Measurements from ENCODE around the gene TFB1M. TPM values are rescaled to one million over a fixed set of nuclear protein-coding genes. Genes with fewer than 3 reads are reported as not detected.
"Not testable (repeated sequence)": the region's sequence is repeated elsewhere in the genome, so short reads cannot be mapped to it uniquely, and the experiment has no call there.

TFB1M gene
- total RNA-seq, 1 donor from 2014 or later = 25.4 TPM

DNA sequence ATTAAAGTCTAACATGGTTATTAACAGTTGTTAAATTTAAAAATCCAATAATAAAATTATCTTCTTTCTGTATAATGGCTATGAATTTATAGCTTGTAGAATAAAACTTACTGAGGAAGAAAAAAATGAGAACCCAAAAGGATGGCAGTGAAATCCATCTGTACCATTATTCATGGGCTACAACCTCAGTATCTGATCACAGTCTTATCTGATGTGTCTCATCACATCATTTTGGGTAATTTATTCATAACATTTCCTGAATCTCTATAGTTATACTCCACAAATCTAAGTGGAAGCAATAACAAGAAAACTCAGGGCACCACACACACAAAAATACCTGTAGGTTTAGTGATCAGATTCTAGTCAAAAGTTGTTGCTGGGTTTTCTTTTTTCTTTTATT lies 43.1 kb downstream of the TFB1M start:
- TF ChIP-seq, protein P1, sequence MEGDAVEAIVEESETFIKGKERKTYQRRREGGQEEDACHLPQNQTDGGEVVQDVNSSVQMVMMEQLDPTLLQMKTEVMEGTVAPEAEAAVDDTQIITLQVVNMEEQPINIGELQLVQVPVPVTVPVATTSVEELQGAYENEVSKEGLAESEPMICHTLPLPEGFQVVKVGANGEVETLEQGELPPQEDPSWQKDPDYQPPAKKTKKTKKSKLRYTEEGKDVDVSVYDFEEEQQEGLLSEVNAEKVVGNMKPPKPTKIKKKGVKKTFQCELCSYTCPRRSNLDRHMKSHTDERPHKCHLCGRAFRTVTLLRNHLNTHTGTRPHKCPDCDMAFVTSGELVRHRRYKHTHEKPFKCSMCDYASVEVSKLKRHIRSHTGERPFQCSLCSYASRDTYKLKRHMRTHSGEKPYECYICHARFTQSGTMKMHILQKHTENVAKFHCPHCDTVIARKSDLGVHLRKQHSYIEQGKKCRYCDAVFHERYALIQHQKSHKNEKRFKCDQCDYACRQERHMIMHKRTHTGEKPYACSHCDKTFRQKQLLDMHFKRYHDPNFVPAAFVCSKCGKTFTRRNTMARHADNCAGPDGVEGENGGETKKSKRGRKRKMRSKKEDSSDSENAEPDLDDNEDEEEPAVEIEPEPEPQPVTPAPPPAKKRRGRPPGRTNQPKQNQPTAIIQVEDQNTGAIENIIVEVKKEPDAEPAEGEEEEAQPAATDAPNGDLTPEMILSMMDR (conservative IDR thresholded peaks at IDR 0.05) = no peak
- Mint-ChIP-seq H3K4me1 (ENCODE audit: unreplicated experiment) (peaks cover 15% of the 10 kb centered on the region), H3K36me3 (peaks cover 21% of the 10 kb centered on the region), H3K4me3 (no peak overlapping the region), H3K27ac (no peak overlapping the region), H3K27me3 (no peaks in the 10 kb centered on the region), H3K9me3 (no peaks in the 10 kb centered on the region)
- DNase-seq (ENCODE audit: extremely low spot score, unreplicated experiment) = no peak

DNA sequence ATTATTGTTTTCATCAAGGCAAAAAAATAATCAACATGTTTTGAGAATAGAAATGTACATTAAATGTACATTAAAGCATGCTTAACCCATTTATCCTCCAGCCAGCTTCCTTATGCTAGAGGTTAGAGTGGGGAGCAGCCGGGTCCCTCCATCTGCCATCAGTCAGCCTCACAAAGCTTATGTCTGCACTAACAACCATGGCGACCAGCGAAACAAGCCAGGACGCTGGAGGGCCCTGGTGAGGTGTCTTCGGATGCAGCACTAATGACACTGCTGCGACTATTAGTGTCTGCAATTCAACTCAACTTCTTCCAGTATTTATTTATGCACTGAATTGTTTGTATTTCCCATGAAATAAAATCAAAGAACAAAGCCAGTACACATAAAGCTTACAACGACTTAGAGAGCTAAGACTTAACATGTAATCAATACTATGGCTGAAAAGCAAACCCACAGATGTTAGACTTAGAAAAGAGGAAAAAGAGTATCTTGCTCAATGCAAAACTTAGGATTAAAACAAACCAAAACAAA lies 43.7 kb downstream of the TFB1M start:
- Mint-ChIP-seq H3K4me1 (ENCODE audit: unreplicated experiment) (peaks cover 15% of the 10 kb centered on the region), H3K27me3 (no peaks in the 10 kb centered on the region), H3K27ac (no peak overlapping the region), H3K4me3 (no peak overlapping the region), H3K9me3 (no peaks in the 10 kb centered on the region), H3K36me3 (peaks cover 25% of the 10 kb centered on the region)
- DNase-seq (ENCODE audit: extremely low spot score, unreplicated experiment) = no peak
- TF ChIP-seq, protein P1 (conservative IDR thresholded peaks at IDR 0.05) = no peak

DNA sequence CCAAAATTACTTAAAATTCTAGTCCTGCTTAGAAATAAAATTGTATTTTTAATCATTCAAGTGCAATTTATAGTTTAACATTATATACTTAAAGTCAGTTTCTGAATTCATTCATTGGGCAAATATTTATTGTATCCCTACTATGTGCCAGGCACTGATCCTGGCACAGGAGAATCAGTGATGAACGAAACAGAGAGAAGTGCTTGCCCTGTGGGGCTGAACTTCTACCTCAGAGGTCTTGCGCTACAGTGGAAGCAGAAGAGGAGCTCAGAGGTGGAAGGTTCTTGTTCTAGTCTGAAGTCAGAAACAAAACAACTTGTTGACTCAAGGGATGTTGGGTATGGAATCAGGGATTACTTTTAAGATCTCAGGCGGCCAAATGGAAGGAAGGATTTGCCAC lies 44.5 kb downstream of the TFB1M start:
- DNase-seq (ENCODE audit: extremely low spot score, unreplicated experiment) = no peak
- Mint-ChIP-seq H3K4me3 (no peak overlapping the region), H3K9me3 (no peaks in the 10 kb centered on the region), H3K27ac (no peak overlapping the region), H3K4me1 (ENCODE audit: unreplicated experiment) (peaks cover 15% of the 10 kb centered on the region), H3K27me3 (no peaks in the 10 kb centered on the region), H3K36me3 (peaks cover 23% of the 10 kb centered on the region)
- TF ChIP-seq, protein P1 (conservative IDR thresholded peaks at IDR 0.05) = no peak

DNA sequence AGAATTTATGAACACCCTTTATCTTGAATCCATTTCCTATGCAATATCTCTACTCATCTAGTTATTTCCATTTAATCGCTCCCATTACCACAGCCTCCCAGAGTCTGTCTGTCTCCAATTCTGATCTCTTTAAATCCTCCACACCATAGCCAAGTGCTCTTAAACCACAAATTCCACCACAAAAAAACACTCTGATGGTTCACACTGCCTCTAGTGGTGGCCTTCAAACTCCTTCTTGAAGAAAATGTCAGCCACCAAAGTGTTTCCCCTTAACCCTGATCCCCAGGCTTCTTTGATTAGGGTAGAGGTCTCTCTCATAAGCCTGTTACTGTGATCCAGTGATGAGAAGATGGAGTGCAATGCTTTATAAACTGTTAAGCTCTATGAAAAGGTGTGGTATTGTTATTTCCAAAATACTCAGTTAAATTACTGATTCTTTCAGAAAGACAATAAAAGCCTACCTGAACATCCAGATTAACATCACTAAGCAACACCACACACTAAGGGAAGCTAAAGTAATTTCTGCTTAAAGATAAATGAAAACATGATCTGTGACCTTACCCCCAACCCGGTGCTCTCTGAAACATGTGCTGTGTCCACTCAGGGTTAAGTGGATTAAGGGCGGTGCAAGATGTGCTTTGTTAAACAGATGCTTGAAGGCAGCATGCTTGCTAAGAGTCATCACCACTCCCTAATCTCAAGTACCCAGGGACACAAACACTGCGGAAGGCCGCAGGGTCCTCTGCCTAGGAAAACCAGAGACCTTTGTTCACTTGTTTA lies 46.0 kb downstream of the TFB1M start:
- TF ChIP-seq, protein P1 (conservative IDR thresholded peaks at IDR 0.05) = peak; percentile 74
- H3K4me3 Mint-ChIP-seq; H3K9me3 Mint-ChIP-seq; H3K27me3 Mint-ChIP-seq; DNase-seq (ENCODE audit: extremely low spot score, unreplicated experiment); H3K4me1 Mint-ChIP-seq (ENCODE audit: unreplicated experiment): not testable (repeated sequence)
- Mint-ChIP-seq H3K36me3 (peaks cover 25% of the 10 kb centered on the region), H3K27ac (peak overlapping the region; percentile 35)

DNA sequence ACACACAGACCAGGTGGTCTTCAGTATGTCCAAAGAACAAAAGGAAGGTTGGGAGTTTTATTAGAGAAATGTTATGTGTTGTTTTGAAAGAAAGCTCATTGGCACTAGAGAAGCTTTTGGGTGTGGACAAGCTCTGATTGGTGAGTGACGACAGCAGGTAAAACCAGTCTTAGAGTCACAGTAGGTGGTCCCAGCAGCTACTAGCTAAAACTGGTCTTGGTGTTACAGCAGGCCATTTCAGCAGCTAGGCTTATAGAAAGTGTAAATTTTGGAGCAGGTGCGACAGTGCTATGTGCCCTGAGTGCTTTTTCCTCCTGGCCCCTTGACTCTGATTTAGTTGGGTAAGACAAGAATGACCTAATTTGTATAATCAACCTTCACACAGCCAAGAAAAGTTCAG lies 46.9 kb downstream of the TFB1M start:
- Mint-ChIP-seq H3K27ac (peak overlapping the region; percentile 82), H3K4me1 (ENCODE audit: unreplicated experiment) (peaks cover 12% of the 10 kb centered on the region), H3K9me3 (no peaks in the 10 kb centered on the region), H3K27me3 (no peaks in the 10 kb centered on the region), H3K36me3 (peaks cover 29% of the 10 kb centered on the region), H3K4me3 (no peak overlapping the region)
- TF ChIP-seq, protein P1 (conservative IDR thresholded peaks at IDR 0.05) = no peak
- DNase-seq (ENCODE audit: extremely low spot score, unreplicated experiment) = no peak

Data from type B pancreatic cell (in vitro differentiated cells).